ENCODE data around the gene CNTFR.

Gene CNTFR

DNA sequence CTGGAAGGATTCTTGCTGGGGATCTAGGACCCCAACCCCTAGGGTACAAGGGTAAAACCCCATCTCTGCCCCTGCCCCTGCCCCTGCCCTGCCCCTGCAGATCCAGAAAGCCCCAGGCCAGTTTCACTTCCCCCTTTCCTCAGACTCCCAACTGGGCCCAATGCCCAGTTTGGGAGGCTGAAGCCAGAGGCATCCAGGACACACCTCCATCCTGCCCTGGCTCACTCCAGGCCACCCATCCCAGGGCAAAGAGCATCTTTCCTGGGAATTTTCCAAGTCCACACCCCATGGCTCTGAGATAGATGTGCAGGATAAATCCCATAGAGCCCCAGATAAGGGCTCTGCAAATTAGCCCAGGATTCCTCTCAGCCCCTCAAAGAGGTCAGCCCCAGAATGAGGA, 17.4 kb downstream of the CNTFR start:
- no peak for DNase-seq

DNA sequence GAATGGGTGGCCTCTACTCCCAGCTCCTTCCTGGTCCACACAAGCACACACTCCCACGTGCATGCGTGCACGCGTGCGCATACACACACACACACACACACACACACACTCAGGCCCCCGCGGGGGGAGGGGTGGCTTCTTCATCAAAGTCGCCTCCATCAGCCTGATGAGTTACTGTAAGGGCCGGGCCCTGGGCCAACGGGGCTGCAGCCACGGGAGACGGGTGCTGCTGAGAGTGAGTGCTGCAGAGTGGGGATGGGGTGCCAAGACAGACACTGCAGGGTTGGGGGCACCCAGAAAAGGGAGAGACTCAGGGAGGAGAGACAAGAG, 18.1 kb downstream of the CNTFR start:
- DNase-seq: no peak

DNA sequence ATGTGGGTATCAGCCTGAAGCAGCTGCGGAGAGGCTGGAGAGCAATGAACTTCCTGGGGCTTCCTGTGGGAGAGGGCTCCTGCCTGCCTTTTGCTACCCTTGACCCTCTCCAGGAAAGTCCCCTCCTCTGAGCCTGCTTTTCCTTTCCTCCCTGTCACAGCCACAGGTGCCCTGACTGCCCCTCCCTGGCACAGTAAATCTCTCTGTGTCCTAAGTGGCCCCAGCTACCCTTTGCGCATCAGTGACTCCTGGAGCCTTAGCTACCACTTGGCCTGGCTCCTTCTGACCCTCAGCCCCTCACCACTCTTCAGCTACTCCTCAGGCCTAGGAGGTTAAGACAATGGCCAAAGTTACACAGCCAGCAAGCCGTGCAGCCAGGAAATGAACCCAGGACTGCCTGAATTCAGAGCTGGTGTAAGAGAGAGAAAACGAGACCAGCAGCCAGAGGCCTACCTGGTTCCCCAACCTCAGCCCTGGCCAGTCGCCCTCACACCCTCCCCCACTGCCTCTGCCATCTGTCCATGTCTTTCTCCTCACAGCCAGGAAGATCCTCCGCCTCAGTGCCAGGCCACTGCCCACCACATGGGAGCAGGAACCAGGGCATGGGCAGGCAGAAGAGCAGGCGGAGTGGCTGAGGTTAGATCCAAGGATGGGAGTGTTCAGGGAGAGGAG, 18.6 kb downstream of the CNTFR start:
- no peak for DNase-seq

DNA sequence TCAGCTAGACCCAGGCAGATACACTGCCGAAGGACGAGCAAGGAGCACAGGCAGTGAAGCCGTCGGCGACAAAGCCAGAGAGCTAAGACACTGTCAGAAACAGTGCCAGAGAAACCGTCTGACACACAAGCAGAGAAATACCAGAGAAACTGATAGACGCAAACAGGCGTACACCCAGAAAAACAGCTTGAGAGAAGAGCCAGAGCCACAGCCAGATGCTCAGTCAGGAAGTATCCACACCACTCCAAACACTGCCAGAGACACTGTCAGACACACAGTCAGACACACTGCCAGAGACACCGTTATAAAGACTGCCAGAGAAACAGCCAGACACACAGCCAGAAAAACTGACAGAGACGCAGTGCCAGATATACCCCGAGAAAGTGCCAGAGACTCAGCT, 19.1 kb downstream of the CNTFR start:
- DNase-seq: no peak

DNA sequence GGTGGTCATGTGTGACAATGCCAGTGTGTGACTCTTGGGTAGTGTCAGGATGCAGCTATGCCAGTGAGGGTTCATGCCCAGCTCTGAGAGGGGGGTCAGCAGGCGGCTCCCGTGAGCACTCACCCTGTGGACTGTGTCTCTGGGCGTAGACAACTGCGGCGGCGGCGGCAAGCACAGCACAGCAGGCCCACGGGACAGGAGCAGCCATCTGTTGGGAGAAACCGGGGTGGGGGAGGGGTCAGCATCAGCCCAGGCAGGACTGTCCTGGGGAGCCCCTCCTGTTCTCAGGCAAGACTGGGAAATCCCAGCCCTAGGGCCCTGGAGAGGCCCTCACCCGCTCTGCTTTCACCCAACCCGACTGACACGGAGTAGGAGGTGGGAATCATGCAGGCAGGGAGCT, 20.8 kb downstream of the CNTFR start:
- no peak for DNase-seq

DNA sequence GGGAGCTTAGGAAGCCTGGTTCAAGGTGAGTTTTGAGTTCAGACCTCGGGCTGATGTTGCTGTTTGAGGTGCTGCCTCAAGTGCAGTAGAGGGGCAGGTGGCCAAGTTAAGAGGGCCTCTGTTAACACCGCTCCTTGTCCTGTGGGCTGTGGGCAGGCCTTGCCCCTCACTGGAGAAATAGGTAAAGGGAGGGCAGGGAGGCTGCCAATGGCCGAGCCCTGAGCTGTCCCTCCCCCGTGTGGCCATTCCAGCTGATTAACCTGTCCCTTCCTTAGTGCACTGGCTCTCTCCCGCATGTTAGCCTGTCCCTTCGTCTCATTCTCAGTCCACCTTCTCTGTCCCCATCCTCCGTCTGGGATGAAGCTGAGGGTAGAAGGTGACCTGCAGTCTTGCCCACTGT, 21.4 kb downstream of the CNTFR start:
- DNase-seq: no peak

DNA sequence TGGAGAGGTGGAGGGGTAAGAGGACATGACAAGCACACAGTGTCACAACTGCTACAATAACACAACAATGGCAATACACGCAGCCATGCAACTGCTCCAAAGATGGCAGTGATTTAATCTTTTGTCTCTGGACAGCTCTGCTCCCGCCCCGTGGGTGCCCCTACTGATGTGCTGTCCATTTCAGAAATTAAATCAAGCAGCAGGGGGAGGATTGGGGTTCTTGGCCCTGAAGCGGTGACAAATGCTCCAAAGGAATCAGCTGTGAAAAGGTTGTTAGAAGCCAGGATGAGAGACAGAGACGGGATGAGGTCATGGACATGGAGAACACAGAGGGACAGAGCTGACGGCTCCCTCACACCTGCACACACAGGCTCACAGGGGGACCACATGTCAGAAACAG, 22.6 kb downstream of the CNTFR start:
- DNase-seq: no peak

DNA sequence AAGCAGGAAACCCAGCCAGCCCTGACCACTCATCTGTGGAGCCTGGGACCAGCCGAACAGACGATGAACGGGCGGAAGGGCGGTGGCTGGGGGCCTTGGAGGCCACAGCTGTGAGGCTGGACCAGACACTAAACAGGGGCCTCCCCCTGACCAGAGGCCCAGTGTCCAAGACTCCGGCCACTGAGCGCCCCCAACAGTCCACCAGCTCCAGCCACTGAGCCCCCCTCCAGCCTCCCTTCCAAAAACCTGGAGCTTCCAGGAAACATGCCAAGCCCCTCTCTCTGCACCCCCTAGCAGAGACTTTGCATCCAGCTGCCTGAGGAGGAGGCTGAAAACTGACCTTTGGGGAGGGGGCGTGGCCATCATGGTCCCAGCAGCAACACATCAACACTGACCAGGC, 23.2 kb downstream of the CNTFR start:
- DNase-seq: no peak

DNA sequence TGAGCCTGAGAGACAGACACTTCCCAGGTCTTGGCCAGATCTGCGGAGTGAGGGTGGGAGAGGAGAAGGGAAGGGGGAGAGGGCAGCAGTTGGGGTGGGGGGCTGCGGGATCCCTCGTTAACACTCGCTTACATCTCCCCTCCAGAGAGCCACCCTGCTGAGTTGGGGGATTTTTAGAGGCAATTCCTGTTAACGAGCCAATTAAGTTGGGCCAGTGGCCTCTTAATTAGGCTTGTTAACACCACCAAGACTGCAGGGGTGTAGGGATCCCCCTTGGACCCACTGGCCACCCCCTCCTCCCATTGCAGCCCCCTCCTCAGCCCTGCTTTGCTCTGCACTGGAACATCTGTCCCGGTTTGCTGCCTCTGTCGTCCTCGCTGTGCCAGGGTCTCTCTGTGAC, 23.7 kb downstream of the CNTFR start:
- DNase-seq: no peak

DNA sequence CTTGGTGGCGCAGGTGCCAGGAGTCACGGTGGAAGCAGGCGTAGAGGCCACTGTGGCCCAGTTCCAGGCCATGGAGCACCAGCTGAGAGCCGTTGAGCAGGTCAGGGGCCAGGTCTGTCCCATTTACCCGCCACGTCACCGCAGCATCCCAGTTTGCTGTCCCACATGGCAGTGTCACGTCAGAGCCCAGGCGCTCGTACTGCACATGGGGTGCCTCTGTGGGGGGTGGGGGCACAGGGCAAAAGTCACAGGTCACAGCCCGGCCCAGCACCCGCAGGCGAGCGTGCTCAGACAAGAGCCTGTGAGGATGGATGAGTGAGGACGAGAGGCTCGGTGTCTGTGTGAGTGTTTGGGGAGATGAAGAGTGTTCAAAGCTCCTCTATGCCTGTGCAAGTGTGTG, 24.9 kb downstream of the CNTFR start:
- no peak for DNase-seq

DNA sequence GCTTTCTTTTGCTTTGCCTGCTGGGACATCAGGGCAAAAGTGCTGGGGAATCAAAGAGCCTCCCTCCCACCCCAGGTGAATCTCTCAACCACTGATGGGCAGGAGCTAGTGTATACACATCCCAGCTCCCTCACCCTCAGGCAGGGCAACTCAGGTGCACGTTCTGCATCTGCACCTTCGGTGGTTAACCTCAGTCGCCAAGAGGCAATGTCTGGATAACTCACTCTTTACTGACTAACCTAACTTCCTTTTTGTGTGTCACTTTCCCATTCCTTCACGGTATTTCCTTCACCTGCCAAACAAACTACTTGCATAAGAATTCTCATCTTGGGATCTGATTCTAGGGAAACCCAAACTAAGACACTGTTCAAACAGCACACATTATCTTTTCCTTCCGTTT, 26.3 kb downstream of the CNTFR start:
- DNase-seq: no peak

DNA sequence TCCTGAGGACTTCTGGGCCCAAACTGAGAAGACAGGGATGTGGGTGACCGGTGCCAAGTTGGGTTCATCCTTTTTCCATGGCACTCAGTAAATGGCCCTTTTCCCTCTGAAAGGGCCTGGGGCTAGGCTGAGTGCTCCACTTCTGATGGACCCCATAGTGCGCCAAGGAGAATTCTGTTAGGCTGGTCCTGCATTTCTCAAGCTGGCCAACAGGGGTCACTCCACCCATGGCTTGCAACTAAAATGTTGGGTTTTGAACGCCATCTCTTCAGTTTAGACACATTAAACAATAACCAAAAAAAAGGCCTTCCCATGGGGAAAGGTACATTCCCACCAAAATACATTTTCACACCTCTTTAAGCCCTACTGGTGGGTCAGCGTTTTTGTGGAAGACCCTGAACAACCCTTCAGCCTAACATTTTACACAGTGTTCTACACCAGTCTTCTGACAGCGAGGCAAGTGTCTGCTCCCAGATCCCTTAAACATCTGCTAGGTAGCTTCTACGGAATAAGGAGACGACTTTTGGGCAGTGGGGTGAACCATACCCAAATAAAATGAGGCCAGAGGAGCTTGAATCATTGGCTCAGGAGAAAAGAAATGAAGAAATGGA, 27.3 kb downstream of the CNTFR start:
- DNase-seq: no peak

DNA sequence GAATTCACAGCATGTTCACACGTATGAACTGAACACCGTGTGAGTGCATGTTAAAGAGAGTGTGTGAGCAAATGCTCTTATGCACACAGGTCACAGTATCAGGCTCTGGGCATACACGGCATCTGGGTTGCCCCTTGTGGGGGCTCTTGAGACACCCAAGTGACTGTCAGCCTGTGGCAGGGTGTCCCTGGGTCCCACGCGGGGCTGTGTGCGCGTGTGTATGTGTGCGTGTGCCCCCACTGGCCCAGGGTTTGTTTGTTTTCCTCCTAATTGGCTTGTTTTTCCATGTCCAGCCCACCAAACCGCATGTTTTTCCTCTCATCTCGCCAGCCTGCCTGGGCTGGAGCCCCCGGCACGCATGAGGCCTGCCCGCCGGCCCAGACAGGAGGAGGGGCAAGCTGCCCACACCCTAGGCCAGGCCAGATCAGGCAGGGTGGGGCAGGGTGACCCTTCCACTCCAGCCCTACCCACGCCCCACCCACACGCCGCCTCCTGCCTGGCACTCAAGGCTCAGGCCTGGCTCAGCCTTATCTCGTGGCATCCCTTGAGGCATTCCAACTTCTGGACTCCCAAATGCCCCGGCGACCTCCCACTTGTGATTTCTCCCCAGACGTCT, 28.8 kb downstream of the CNTFR start:
- no peak for DNase-seq

DNA sequence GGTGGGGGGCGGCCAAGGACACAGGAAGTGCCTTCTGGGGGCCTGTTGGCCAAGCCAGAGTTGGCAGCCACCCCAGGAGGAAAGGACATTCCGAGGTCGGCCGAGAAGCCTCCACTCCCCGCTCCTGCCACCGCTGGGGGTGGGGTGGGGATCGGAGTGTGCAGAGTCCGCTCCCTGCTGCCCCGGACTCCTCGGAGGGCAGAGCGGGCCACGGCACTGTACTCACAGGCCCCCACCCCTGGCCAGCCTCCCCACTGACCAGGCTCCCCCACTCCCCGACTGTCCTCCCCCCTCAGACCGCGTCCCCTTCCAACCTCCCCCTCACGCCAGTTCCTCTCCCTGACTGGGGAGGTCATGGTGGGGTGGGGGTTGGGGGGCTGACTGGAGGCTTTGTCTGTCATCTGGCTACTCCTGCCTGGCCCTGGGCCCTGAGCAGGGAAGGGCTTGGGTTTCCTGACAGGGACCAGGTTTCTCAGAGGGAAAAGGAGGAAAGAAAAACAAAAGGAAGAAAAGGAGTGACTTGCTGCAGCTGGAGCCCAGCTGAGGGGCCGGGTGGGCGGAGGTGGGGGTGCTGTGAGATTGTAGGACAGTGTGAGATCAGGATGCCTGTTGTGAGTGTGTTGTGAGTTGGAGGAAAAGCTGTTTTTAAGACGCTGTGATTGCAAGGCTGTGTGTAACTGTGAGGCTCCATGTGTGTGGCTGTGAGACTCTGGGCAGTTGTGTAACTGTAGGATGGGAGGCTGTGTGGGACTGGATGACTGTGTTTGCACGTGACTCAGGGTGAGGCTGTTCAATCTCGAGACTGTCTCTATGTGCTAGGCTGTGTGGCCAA, 29.7 kb downstream of the CNTFR start:
- DNase-seq: no peak

DNA sequence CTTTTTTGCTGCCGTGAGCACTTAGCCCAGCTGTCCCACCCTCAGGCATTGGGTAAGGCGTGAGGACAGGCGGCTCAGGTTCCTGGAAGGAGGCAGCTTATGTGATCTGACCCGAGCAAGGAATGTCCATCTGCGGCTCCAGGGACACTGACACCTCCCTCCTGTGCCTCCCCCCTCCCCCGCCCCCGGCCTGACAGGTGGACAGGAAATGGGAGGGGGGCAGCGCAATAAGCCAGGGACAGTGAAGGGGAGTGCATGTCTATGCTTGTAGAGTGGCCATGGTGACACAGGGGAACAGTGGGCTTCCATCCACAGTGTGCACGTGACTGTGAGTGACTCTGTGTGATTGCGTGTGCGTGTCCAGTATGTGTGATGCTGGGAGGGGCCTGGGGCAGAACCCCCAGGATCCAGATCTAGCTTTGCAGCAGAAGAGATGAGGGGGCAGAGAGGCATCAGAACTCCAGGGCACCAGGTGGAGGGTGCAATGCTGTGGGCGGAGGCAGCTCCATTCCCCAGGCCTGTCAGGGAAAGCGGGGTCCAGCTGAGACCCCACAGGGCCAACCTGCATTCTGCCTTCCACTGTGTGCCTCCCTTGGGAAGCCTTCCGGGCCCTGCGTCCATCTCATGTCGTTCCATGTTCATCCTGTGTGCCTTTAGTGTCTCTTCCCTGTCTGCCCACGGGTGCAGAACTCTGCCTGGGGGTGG, 30.5 kb downstream of the CNTFR start:
- no peak for DNase-seq

DNA sequence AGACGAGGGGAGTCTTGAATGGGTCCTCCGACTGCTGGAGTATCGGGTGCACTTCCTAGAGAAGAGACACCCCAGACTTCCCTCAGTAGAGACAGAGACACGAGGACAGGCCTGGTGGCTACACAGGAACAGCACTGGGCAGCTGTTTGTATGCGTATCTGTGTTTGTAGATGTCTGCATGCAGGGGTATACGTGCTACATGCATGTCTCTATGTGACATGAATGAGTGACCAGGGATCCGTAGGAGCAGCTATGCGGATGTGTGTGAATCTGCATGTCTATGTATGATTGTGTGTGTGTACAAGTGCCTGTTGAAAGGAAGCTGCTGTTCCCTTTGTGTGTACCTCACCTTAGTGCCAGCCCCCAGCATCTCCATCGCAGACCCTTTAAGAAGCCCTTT, 31.2 kb downstream of the CNTFR start:
- no peak for DNase-seq

DNA sequence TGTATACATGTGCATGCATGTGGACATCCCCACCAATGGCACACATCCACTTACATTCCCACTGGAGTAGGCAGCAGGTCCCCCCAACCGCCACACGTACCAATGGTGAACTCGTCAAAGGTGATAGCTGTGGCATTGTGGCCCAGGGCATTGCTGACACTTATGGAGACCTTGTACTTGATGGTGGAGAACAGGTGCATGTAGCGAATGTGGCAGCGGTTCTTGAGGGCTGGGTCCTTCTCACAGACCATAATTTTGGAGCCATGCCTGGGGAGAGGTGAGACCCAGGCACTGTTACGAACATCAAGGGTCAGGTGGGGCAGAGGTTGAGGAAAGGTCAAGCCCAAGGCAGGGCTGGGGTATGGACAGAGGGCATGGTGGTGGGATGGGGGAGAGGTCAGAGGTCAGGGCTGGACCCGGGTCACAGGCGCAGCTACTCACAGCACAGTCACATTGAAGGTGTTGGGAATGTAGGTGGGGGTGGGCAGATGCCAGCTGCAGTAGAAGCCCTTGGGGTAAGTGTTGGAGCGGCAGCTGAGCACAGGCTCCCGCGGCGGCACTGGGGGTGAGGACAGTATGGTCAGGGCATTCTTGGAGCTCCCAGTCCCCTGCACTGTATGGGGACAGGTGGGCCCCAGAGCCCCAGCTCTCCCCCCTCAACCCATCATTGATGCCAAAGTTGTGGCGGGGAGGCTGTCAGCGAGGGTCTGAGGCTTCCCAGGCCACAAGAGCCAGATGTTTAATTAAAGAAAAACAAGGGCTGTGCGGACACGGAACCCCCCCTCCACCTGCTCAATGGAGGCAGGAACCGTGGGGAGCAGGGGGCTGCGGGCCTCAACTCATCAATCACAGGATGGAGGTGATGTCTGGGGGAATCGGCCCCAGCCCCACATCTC, 31.9 kb downstream of the CNTFR start:
- DNase-seq: no peak

DNA sequence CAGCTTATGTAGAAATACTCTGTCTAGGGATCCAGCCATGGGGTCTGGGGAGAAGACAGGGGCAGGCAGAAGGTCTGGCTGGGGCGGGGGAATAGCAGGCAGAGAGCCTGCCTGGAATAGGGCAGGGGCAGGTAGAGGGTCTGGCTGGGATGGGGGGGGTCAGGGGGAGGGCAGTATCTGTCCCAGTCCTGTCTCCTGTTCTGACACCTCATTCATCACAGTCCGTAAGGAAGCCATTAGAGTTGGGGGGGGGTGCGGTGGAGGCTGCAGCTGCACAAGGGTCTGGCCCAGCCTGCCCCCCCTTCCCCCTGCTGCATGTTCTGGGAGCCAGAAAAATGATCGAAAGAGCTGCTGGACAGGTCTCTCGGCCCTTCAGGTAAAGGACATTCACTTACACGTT, 32.6 kb downstream of the CNTFR start:
- no peak for DNase-seq

DNA sequence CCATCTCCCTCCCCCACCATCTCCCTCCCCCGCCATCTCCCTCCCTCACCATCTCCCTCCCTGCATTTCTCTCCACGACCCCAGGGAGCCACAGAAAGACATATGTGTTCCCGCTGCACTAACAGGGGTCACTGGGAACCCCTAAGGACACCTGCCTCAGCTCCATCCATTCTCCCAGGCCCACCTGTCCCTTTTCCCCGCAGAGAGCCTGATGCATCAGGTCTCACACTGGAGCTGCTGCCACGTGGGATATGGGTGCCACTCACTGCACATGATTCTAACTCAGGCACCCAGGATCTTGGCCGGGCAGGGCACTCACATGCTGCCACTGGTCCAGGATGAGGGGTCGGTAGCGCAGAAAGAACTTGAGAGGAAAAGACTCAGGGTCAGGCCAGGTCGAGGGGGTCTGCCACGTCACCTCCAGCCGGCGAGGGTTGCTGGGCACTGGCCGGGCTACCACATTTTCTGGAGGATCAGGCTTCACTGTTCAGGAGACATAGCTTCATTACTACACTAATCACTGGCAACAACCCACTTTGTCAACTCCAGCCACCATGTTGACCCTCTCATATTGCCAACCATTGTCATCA, 33.5 kb downstream of the CNTFR start:
- no peak for DNase-seq

DNA sequence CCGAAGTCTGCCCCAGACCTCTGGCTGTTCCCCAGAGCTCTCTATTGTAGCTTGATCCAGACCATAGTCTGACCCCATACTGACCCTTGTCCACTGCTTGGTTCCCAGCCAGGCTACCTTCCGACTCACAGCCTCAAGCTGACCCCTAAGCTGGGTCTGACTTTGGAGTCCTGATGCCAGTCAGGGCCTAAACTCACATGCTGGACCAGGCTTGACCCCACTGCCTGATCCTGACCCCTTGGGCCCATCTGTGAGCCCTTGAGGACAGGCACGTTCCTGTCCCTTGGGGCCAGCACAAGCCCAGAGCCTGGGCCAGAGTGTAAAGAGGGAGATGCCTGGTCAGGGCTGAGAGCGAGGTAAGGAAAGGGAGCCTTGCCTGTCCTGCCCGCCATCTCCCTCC, 34.0 kb downstream of the CNTFR start:
- DNase-seq: no peak

DNA sequence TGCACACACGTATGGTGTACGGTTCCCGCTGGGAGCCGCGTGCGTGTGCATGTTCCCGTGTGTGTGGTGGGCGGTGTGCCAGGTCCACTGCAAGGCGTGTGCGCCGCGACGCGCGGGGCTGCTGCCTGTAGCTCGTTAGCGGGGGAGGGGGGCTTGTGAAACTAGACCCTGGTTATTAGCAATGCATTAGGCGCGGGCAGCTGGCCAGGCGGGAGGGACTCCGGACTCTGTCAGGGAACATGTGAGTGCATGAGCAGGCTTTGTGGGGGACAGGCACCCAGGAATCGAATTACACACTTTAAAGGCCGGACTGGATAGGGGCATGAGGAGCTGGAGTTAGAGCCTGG, 34.5 kb downstream of the CNTFR start:
- no peak for DNase-seq
